PC-9 (cell line): ENCODE measurements around the gene NPY2R.

Experiments
- CTCF ChIP-seq: fragments of 200-600 bp; sonication (generic); conservative IDR thresholded peaks from 2 replicates; pipeline ENCODE4 v1.6.1; 2017; ENCODE audit warnings: mixed run types, antibody characterized with exemption, mild to moderate bottlenecking, moderate library complexity
- EZH2 ChIP-seq: fragments of 200-600 bp; sonication (generic); IDR thresholded peaks from 2 replicates; pipeline ENCODE4 v1.8.0; 2017; ENCODE audit warnings: antibody characterized with exemption, low read depth

- no peak for TF ChIP-seq EZH2
- TF ChIP-seq CTCF, result no peak
Measured at GRCh38 chr4:155208258-155209054, at the start of gene NPY2R.
